Keratinocyte (primary cell): ENCODE measurements around the gene GAREM1. TPM values are rescaled to one million over a fixed set of nuclear protein-coding genes. Genes with fewer than 3 reads are reported as not detected.

Source experiments
- DNase-seq: peaks from one replicate; pipeline ENCODE4 v3.0.0-alpha.2; 2011; ENCODE audit warnings: low read depth, missing footprints, low spot score
- FAIRE-seq: peaks from 2 replicates; lab custom pipeline; 2011; peaks lifted over from hg19 to GRCh38; lab: Jason Lieb, UNC
- H2AFZ ChIP-seq: 2 replicates; pipeline ENCODE4 v1.6.0; 2012; ENCODE audit warnings: low read length, control low read depth, inconsistent platforms; ENCODE audit not compliant: control insufficient read depth
- H3K27ac ChIP-seq: 2 replicates; pipeline ENCODE4 v1.5.1; 2011; ENCODE audit warnings: low read length; ENCODE audit not compliant: control insufficient read depth, insufficient read depth
- H3K27me3 ChIP-seq: 3 replicates; pipeline ENCODE4 v1.6.0; 2011; ENCODE audit warnings: low read length; ENCODE audit not compliant: control insufficient read depth, insufficient read depth; ENCODE audit errors: extremely low read depth
- H3K36me3 ChIP-seq, 2 experiments: 2 replicates in 1 of 2; 3 replicates in 1 of 2; pipeline ENCODE4 v1.5.1; 2011; ENCODE audit warnings: low read length in 2 of 2, mild to moderate bottlenecking in 1 of 2; ENCODE audit not compliant: control insufficient read depth in 2 of 2, insufficient read depth in 2 of 2; ENCODE audit errors: extremely low read depth in 1 of 2
- H3K4me1 ChIP-seq: 3 replicates; pipeline ENCODE4 v1.5.1; 2011; ENCODE audit warnings: low read length; ENCODE audit not compliant: control insufficient read depth, insufficient read depth; ENCODE audit errors: extremely low read depth
- H3K4me2 ChIP-seq: 3 replicates; pipeline ENCODE4 v1.6.0; 2011; ENCODE audit warnings: low read depth, low read length; ENCODE audit not compliant: control insufficient read depth, insufficient read depth; ENCODE audit errors: extremely low read depth
- H3K4me3 ChIP-seq, 3 experiments: fragments of 200-600 bp in 1 of 3; sonication (generic) in 1 of 3; 2 replicates in 2 of 3; 3 replicates in 1 of 3; pipeline ENCODE4 v1.5.1; 2011 to 2016; ENCODE audit warnings: low read length in 3 of 3, mild to moderate bottlenecking in 3 of 3, control low read depth in 2 of 3, inconsistent platforms in 1 of 3, low read depth in 1 of 3, mixed read lengths in 1 of 3, mixed run types in 1 of 3, moderate library complexity in 1 of 3; ENCODE audit not compliant: control insufficient read depth in 2 of 3, insufficient read depth in 2 of 3; ENCODE audit errors: extremely low read depth in 1 of 3
- H3K79me2 ChIP-seq: 2 replicates; pipeline ENCODE4 v1.6.0; 2012; ENCODE audit warnings: low read length; ENCODE audit not compliant: control insufficient read depth, insufficient read depth
- H3K9ac ChIP-seq: 3 replicates; pipeline ENCODE4 v1.6.0; 2011; ENCODE audit warnings: low read length; ENCODE audit not compliant: control insufficient read depth, insufficient read depth; ENCODE audit errors: extremely low read depth
- H3K9me1 ChIP-seq: 3 replicates; pipeline ENCODE4 v1.6.0; 2011; ENCODE audit warnings: low read length; ENCODE audit not compliant: control insufficient read depth, insufficient read depth; ENCODE audit errors: extremely low read depth
- H3K9me3 ChIP-seq: 2 replicates; pipeline ENCODE4 v1.5.1; 2012; ENCODE audit warnings: low read depth, low read length; ENCODE audit not compliant: control insufficient read depth
- H4K20me1 ChIP-seq: 3 replicates; pipeline ENCODE4 v1.6.0; 2011; ENCODE audit warnings: low read length; ENCODE audit not compliant: control insufficient read depth, insufficient read depth; ENCODE audit errors: extremely low read depth
- EZH2 ChIP-seq: IDR thresholded peaks from one replicate; pipeline ENCODE4 v1.6.1; 2012; ENCODE audit warnings: inconsistent platforms, mild to moderate bottlenecking, low read length, moderate library complexity
- dilution Hi-C: fragments of 300-500 bp; cut with MboI; formaldehyde crosslinking; loops from one replicate; pipeline ENCODE4 v1.7.0; 2020; ENCODE audit warnings: low sequenced_read_pairs; ENCODE audit not compliant: extremely low pct_ligation_motif_present
- polyA plus RNA-seq, 5 experiments: library from polyadenylated mRNA; depleted of rRNA in 3 of 5; stranded (reverse) in 3 of 5; stranded (forward) in 1 of 5; unstranded in 1 of 5; fragments of >200 nt; gene quantifications; 1 replicate in 1 of 5; 2 replicates in 3 of 5; 3 replicates in 1 of 5; pipeline versions ENCODE4 v1.2.1 to v1.2.3, GENCODE V29; 2011 to 2012; ENCODE audit warnings: missing spikeins in 2 of 5, low read depth in 1 of 5, low replicate concordance in 1 of 5
- TF ChIP-seq, protein P1 (sequence below), 3 experiments: IDR thresholded peaks in 1 of 3; conservative IDR thresholded peaks in 1 of 3; optimal IDR thresholded peaks in 1 of 3; 2 replicates in 2 of 3; 3 replicates in 1 of 3; pipeline versions ENCODE3 to v1.5.1; 2011; ENCODE audit warnings: low read length in 3 of 3, mild to moderate bottlenecking in 3 of 3, moderate library complexity in 2 of 3, control low read depth in 1 of 3, inconsistent platforms in 1 of 3; ENCODE audit not compliant: insufficient read depth in 2 of 3; ENCODE audit errors: extremely low read depth in 1 of 3

Gene GAREM1
- polyA plus RNA-seq, 1 donor (not counting 4 experiments of a cell fraction or from before 2014, with no cell fraction given) = 3.8 TPM

DNA sequence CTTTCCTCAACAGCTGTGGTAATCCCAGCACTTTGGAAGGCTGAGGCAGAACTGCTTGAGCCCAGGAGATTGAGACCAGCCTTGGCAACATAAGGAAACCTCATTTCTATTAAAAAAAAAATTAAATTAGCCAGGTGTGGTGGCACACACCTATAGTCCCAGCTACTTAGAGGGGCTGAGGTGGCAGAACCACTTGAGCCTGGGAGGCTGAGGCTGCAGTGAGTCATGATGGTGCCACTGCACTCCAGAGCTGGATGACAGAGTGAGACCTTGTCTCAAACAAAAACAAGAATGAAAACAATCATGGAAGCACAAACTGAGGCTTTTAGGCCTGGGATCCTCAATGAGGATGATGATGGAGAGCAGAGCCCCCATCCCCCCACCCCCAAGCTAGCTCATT lies 19.8 kb downstream of the GAREM1 start:
- Histone ChIP-seq H3K36me3 (no peaks in the 10 kb centered on the region), H3K4me3 (no peak overlapping the region), H3K9me1 (no peaks in the 10 kb centered on the region), H3K27me3 (no peaks in the 10 kb centered on the region), H3K9ac (no peak overlapping the region), H3K4me1 (no peaks in the 10 kb centered on the region), H3K79me2 (no peaks in the 10 kb centered on the region), H4K20me1 (no peaks in the 10 kb centered on the region), H2AFZ (no peak overlapping the region), H3K9me3 (no peaks in the 10 kb centered on the region), H3K27ac (no peak overlapping the region), H3K4me2 (no peak overlapping the region)
- FAIRE-seq (no peak), DNase-seq (no peak)
- TF ChIP-seq, protein P1, sequence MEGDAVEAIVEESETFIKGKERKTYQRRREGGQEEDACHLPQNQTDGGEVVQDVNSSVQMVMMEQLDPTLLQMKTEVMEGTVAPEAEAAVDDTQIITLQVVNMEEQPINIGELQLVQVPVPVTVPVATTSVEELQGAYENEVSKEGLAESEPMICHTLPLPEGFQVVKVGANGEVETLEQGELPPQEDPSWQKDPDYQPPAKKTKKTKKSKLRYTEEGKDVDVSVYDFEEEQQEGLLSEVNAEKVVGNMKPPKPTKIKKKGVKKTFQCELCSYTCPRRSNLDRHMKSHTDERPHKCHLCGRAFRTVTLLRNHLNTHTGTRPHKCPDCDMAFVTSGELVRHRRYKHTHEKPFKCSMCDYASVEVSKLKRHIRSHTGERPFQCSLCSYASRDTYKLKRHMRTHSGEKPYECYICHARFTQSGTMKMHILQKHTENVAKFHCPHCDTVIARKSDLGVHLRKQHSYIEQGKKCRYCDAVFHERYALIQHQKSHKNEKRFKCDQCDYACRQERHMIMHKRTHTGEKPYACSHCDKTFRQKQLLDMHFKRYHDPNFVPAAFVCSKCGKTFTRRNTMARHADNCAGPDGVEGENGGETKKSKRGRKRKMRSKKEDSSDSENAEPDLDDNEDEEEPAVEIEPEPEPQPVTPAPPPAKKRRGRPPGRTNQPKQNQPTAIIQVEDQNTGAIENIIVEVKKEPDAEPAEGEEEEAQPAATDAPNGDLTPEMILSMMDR (optimal IDR thresholded peaks at IDR 0.05 in 1 of 3, IDR thresholded peaks at IDR 0.05 in 1 of 3, conservative IDR thresholded peaks at IDR 0.05 in 1 of 3; ENCODE audit: extremely low read depth in 1 of 3, insufficient read depth in 2 of 3, low read length in 3 of 3) = no peak
- dilution Hi-C loops = no loop called here

- H3K9me3 ChIP-seq = no peaks in the 10 kb centered on the region
- no peaks in the 10 kb centered on the region for H3K4me1 ChIP-seq
- H3K9me1 ChIP-seq = no peaks in the 10 kb centered on the region
- FAIRE-seq (no peak), DNase-seq (no peak)
- no peak overlapping the region for H3K9ac ChIP-seq
- no peaks in the 10 kb centered on the region for H3K36me3 ChIP-seq
- no peaks in the 10 kb centered on the region for H4K20me1 ChIP-seq
- H3K4me2 ChIP-seq = no peak overlapping the region
- no peaks in the 10 kb centered on the region for H3K79me2 ChIP-seq
- dilution Hi-C loops = no loop called here
- no peak overlapping the region for H2AFZ ChIP-seq
- H3K27me3 ChIP-seq = no peaks in the 10 kb centered on the region
- TF ChIP-seq EZH2 = no peak
- TF ChIP-seq, protein P1 (optimal IDR thresholded peaks at IDR 0.05 in 1 of 3, IDR thresholded peaks at IDR 0.05 in 1 of 3, conservative IDR thresholded peaks at IDR 0.05 in 1 of 3; ENCODE audit: extremely low read depth in 1 of 3, insufficient read depth in 2 of 3, low read length in 3 of 3) = no peak
- no peak overlapping the region for H3K27ac ChIP-seq
- H3K4me3 ChIP-seq = no peak overlapping the region
Observed at GRCh38 chr18:32450026-32450691, 20.5 kb downstream of the GAREM1 start.
